ENCODE measurements around the gene CSGALNACT2. TPM values are rescaled to one million over a fixed set of nuclear protein-coding genes. Genes with fewer than 3 reads are reported as not detected.

Gene CSGALNACT2
- total RNA-seq, 1 experiment from 2014 or later: 8.9 TPM

- Histone ChIP-seq H3T11ph (ENCODE audit: low read length) (no peak overlapping the region), H4K5ac (ENCODE audit: insufficient read length, low read depth, low read length) (no peak overlapping the region), H2BK5ac (ENCODE audit: insufficient read length, low read length) (no peak overlapping the region), H3K79me1 (ENCODE audit: insufficient read depth, low read depth, low read length, poor library complexity, severe bottlenecking) (no peaks in the 10 kb centered on the region), H3K56ac (ENCODE audit: insufficient read length, low read depth, low read length) (no peak overlapping the region), H4K8ac (replicated peaks; ENCODE audit: insufficient read length, low read depth, low read length) (no peak overlapping the region), H2BK20ac (ENCODE audit: low read depth, low read length, poor library complexity, severe bottlenecking) (no peak overlapping the region), H3K27ac (ENCODE audit: insufficient read length, low read depth, low read length) (no peak overlapping the region), H3K23me2 (ENCODE audit: insufficient read length, low read depth, low read length, poor library complexity, severe bottlenecking) (no peaks in the 10 kb centered on the region), H3K4ac (ENCODE audit: low read depth, low read length) (no peak overlapping the region), H3K27me3 (ENCODE audit: insufficient read depth, low read length) (no peaks in the 10 kb centered on the region), H2AK5ac (ENCODE audit: insufficient read length, low read length) (no peak overlapping the region), H3K14ac (ENCODE audit: insufficient read depth, low read length) (no peak overlapping the region), H2AFZ (ENCODE audit: low read length) (no peak overlapping the region), H2BK12ac (ENCODE audit: insufficient read length, low read depth, low read length) (no peak overlapping the region), H3K79me2 (ENCODE audit: insufficient read depth, low read length) (no peaks in the 10 kb centered on the region), H2BK120ac (ENCODE audit: low read depth, low read length, poor library complexity, severe bottlenecking) (no peak overlapping the region), H3K23ac (ENCODE audit: insufficient read length, low read depth, low read length) (no peak overlapping the region), H4K20me1 (ENCODE audit: control insufficient read depth, insufficient read depth, insufficient read length) (no peaks in the 10 kb centered on the region), H3K4me1 (ENCODE audit: insufficient read depth, low read length) (no peaks in the 10 kb centered on the region), H3K9ac (ENCODE audit: extremely low read depth, insufficient read length, low read length) (no peak overlapping the region), H2BK15ac (ENCODE audit: low read depth, low read length) (no peak overlapping the region), H3K9me3 (ENCODE audit: control insufficient read depth, low read depth, low read length) (no peaks in the 10 kb centered on the region), H3K18ac (ENCODE audit: insufficient read length, low read depth, low read length) (no peak overlapping the region), H3K4me2 (ENCODE audit: insufficient read depth, insufficient read length, low read length) (no peak overlapping the region), H4K91ac (ENCODE audit: insufficient read length, low read depth, low read length) (no peak overlapping the region)
- H3K27me3 Mint-ChIP-seq (ENCODE audit: low read depth): no peaks in the 10 kb centered on the region
- peaks cover 30 to 51% (median 47%) of the 10 kb centered on the region in 3 experiments; a peak in 6 of 7 replicates for H3K36me3 Mint-ChIP-seq (ENCODE audit: insufficient read depth in 1 of 3, low read depth in 3 of 3)
- WGBS (ENCODE audit: extremely low coverage, insufficient read length, low lambda C conversion rate): no CpG with 5 or more reads among the region's 12 CpGs
- H3K27ac Mint-ChIP-seq: peak overlapping the region in 2 of 3 experiments; percentile 55 to 81; a peak in 3 of 7 replicates
- H3K9me3 Mint-ChIP-seq: no peaks in the 10 kb centered on the region
- H3K4me3 Mint-ChIP-seq: no peak overlapping the region
- peaks cover 11 to 17% of the 10 kb centered on the region in 2 experiments for H3K4me1 Mint-ChIP-seq
- DNase-seq: no peak
- no peak for TF ChIP-seq CTCF (conservative IDR thresholded peaks at IDR 0.05)
Observed at GRCh38 chr10:43195557-43195956, 57.3 kb downstream of the CSGALNACT2 start.
